22Rv1 (cell line): ENCODE data around the gene USP34.
A peak's percentile ranks its signal among the peaks of the same experiment; 100 is the strongest.

ENCODE experiments used
- H3K27ac ChIP-seq: fragments of 450-650 bp; 2 replicates; pipeline ENCODE4 v1.5.1; 2017
- ZFX ChIP-seq: fragments of 450-650 bp; IDR thresholded peaks from 2 replicates; pipeline ENCODE4 v1.6.1; 2017; ENCODE audit warnings: antibody characterized with exemption, borderline replicate concordance
- TF ChIP-seq, protein P1 (sequence below): fragments of 450-650 bp; IDR thresholded peaks from 2 replicates; pipeline ENCODE4 v1.5.1; 2017; ENCODE audit warnings: mild to moderate bottlenecking

The USP34 gene

GRCh38 chr2:61434314-61434713, 36.6 kb downstream of the USP34 start:
- TF ChIP-seq ZFX: no peak
- TF ChIP-seq, protein P1, sequence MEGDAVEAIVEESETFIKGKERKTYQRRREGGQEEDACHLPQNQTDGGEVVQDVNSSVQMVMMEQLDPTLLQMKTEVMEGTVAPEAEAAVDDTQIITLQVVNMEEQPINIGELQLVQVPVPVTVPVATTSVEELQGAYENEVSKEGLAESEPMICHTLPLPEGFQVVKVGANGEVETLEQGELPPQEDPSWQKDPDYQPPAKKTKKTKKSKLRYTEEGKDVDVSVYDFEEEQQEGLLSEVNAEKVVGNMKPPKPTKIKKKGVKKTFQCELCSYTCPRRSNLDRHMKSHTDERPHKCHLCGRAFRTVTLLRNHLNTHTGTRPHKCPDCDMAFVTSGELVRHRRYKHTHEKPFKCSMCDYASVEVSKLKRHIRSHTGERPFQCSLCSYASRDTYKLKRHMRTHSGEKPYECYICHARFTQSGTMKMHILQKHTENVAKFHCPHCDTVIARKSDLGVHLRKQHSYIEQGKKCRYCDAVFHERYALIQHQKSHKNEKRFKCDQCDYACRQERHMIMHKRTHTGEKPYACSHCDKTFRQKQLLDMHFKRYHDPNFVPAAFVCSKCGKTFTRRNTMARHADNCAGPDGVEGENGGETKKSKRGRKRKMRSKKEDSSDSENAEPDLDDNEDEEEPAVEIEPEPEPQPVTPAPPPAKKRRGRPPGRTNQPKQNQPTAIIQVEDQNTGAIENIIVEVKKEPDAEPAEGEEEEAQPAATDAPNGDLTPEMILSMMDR: no peak
- H3K27ac ChIP-seq: no peak overlapping the region

GRCh38 chr2:61433606-61434005, 37.3 kb downstream of the USP34 start:
- TF ChIP-seq, protein P1: no peak
- no peak for TF ChIP-seq ZFX
- no peak overlapping the region for H3K27ac ChIP-seq

DNA sequence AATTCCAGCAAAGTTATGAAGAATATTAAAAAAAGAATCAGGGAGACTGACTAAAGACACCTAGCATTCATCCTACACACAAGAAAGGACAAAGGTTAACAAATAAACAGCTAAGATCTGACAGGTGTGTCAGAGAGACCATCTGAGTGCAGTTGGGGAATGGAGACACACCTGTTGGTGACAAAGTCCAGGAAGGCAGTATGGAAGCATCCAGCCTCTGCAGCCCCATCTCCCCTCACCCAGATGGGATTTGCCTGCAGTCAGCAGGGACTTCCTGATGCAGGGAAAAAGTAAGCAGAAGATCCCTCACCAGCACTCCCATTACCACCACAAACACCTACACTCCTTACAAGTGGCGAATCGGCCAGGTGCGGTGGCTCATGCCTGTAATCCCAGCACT, 37.9 kb downstream of the USP34 start:
- H3K27ac ChIP-seq: no peak overlapping the region
- TF ChIP-seq, protein P1: no peak
- TF ChIP-seq ZFX: no peak

DNA sequence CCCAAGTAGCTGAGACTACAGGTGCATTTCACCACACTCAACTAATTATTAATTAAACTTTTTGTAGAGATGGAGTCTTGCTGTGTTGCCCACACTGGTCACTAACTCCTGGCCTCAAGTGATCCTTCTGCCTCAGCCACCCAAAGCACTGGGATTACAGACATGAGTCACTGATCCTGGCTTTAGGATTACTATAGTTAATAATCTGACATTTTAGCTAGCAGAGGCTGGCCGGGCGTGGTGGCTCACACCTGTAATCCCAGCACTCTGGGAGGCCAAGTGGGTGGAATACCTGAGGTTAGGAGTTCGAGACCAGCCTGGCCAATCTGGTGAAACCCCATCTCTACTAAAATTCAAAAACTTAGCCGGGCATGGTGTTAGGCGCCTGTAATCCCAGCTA, 39.5 kb downstream of the USP34 start:
- no peak overlapping the region for H3K27ac ChIP-seq

GRCh38 chr2:61426267-61426897, 44.5 kb downstream of the USP34 start:
- no peak overlapping the region for H3K27ac ChIP-seq
- no peak for TF ChIP-seq ZFX
- TF ChIP-seq, protein P1: peak; percentile 63

More for the DNA sequence above, 39.5 kb downstream of the USP34 start:
- no peak for TF ChIP-seq ZFX
- TF ChIP-seq, protein P1: no peak

DNA sequence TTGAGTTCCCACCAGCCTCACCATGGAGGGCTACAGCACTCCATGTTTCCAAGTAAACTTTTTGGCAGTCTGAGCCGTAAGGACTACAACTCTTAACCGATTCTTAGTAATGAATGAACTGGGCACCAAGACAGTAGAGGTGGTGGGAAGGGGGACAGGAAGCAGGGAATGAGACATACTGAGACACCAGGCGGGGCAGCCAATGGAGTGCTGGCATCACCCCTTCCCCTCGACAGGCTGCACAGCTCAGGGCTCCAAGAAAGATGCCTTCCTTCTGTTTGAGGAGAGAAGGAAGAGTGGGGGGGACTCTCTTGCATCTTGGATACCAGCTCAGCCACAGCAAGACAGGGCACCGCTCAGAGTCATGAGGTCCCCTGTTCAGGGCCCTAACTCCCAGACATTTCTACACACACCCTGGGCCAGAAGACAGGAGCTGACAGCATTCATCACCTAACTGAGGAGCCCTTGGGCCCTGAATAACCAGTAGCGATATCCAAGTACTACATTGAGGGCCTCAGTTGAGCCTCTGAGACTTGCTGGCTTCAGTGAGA, 45.2 kb downstream of the USP34 start:
- H3K27ac ChIP-seq: no peak overlapping the region
- TF ChIP-seq, protein P1: no peak
- no peak for TF ChIP-seq ZFX

DNA sequence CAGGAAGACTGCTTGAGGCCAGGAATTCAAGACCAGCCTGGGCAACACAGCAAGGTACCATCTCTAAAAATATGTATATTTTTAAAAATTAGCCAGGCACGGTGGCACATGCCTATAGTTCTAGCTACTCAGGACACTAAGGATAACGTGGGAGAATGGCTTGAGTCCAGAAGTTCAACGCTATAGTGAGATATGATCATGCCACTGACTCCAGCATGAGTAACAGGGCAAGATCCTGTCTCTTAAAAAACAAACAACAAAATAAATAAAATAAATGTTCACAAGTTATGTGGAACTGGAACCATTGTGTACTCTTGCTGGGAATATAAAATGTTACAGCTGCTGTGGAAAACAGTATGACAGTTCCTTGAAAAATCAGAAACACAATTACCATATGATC, 47.2 kb downstream of the USP34 start:
- TF ChIP-seq ZFX: no peak
- TF ChIP-seq, protein P1: no peak
- peak overlapping the region; percentile 55 for H3K27ac ChIP-seq
